GM19452 (cell line): ENCODE results near the gene CPTP.

Source experiments
- ATAC-seq: cut with Tn5 transposase; IDR thresholded peaks from one replicate; pipeline ENCODE4 v1.9.1; 2021; ENCODE audit not compliant: unreplicated experiment

CPTP gene

GRCh38 chr1:1291548-1292441 is 32.8 kb upstream of the CPTP start:
- ATAC-seq, result no peak

- ATAC-seq, result no peak
Measured at GRCh38 chr1:1292442-1292779, 32.2 kb upstream of the CPTP start.

- ATAC-seq, result no peak
Measured at GRCh38 chr1:1292851-1293250, 31.8 kb upstream of the CPTP start.

- ATAC-seq, result no peak
Measured at GRCh38 chr1:1293263-1294249, 31.0 kb upstream of the CPTP start.

- no peak for ATAC-seq
Measured at GRCh38 chr1:1294250-1294890, 30.2 kb upstream of the CPTP start.

- no peak for ATAC-seq
Measured at GRCh38 chr1:1295154-1295923, 29.3 kb upstream of the CPTP start.

- ATAC-seq, result no peak
Measured at GRCh38 chr1:1296070-1297061, 28.2 kb upstream of the CPTP start.

GRCh38 chr1:1297802-1298424 is 26.7 kb upstream of the CPTP start:
- ATAC-seq, result no peak

GRCh38 chr1:1298861-1299685 is 25.5 kb upstream of the CPTP start:
- no peak for ATAC-seq

- no peak for ATAC-seq
Measured at GRCh38 chr1:1299686-1300351, 24.8 kb upstream of the CPTP start.

- no peak for ATAC-seq
Measured at GRCh38 chr1:1300352-1300739, 24.3 kb upstream of the CPTP start.

- ATAC-seq, result no peak
Measured at GRCh38 chr1:1302006-1302430, 22.6 kb upstream of the CPTP start.

- ATAC-seq, result no peak
Measured at GRCh38 chr1:1302951-1303509, 21.6 kb upstream of the CPTP start.

GRCh38 chr1:1303736-1304135 is 20.9 kb upstream of the CPTP start:
- ATAC-seq, result no peak

- no peak for ATAC-seq
Measured at GRCh38 chr1:1304331-1305299, 20.0 kb upstream of the CPTP start.
